T1000 (cell line): Measurements from ENCODE around the gene EVA1A.

ENCODE experiments used
- DNase-seq: peaks from one replicate; lab custom pipeline; 2025; ENCODE audit warnings: mixed read lengths; lab: John Stamatoyannopoulos, UW

The EVA1A gene

DNA sequence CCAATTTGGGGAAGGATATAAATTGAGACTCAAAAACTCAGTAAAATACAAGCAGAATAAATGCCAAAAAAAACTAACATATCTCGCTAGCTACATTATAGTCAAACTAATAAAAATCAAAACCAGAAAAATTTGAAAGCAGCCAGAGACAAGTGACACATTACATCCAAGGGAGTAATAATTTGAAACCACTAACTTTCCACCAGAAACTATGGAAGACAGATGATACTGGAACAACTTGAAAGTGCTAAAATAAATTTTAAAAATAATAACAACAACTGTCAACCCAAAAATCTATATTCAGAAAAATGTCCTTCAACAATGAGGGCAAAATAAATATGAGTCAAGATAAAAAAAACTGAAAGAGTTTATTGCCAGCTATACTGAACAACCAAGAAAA, 110.7 kb downstream of the EVA1A start:
- no peak for DNase-seq

- DNase-seq: no peak
Measured at GRCh38 chr2:75447176-75447575, 113.6 kb downstream of the EVA1A start.
